Urothelium cell line (cell line): ENCODE data around the gene TUNAR.

Experiments used
- DNase-seq: peaks from one replicate; pipeline ENCODE4 v3.0.0; 2011; ENCODE audit warnings: low spot score, mixed read lengths
- FAIRE-seq: peaks from 2 replicates; lab custom pipeline; 2011; peaks lifted over from hg19 to GRCh38; lab: Jason Lieb, UNC

Gene TUNAR

GRCh38 chr14:95876761-95877538, at the start of gene TUNAR:
Gene TUNAR (plus strand): TSS chr14:95876832.
- no peak for FAIRE-seq

GRCh38 chr14:95828649-95829265, 47.9 kb upstream of the TUNAR start:
- DNase-seq (no peak), FAIRE-seq (no peak)

More at GRCh38 chr14:95876761-95877538, at the start of gene TUNAR:
- no peak for DNase-seq

DNA sequence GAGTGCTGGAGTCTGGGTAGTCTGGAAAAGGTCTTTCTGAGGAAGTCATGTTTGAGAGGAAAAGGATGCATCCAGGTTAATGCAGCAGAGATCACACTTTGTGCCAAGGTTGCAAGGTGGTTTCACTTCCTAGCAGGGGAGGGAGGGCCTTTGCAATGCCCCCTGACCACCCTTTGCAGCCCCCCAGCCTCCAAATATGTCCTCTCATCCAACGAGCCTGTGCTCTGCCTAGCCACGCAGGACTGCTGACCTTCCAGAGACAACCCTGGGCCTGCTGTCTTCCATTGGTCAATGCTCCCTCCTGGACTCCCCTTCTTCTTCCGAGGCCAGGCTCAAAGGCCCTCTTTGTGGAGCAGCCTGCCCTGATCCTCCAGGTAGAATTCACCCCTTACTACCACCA, 47.3 kb upstream of the TUNAR start:
- DNase-seq (no peak), FAIRE-seq (no peak)

GRCh38 chr14:95830386-95830785, 46.2 kb upstream of the TUNAR start:
- DNase-seq (no peak), FAIRE-seq (no peak)

DNA sequence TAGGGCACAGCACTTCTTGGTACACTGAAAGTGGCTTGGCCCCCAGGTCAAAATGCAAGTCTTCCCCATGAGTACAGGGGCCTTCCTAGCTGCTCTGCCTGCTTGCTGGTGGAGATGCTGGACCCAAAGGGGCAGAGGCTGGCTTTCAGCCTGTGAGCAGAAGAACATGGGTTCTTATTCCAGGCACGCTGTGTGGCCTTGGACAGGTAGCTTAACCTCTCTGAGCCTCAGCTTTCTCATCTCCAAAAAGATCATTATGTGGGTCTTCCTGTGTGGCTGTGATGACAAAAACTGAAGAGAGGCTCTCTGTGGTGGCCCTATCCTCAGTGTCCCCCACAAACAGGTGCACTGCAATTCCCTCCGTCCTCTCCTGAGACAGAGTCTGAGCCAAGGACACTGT, 45.6 kb upstream of the TUNAR start:
- FAIRE-seq (no peak), DNase-seq (no peak)

- DNase-seq: no peak
- FAIRE-seq: no peak
Measured at GRCh38 chr14:95831468-95831867, 45.2 kb upstream of the TUNAR start.

GRCh38 chr14:95832012-95832411, 44.6 kb upstream of the TUNAR start:
- no peak for FAIRE-seq

GRCh38 chr14:95833429-95833828, 43.2 kb upstream of the TUNAR start:
- no peak for FAIRE-seq
- DNase-seq: no peak

More at GRCh38 chr14:95832012-95832411, 44.6 kb upstream of the TUNAR start:
- no peak for DNase-seq

DNA sequence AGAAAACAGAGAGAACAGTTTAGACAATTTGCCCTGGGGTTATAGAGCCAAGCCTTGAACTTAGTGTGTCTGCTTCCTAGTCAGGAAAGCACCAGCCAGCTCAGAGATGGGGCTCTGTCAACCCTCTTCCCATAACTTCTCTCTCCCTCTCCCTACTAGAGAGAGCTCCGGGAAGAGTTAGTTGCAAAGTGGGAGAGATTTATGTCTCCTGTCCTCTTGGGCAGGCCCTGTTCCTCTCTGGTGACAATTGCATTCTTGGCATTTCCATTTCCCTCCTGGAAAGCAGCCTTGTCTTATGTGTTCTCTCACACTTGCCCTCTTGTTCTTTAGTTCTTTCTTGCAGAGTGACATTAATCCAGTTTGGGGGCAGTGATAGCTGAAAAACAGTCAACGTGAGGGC, 42.1 kb upstream of the TUNAR start:
- FAIRE-seq: no peak
- no peak for DNase-seq

GRCh38 chr14:95835121-95835730, 41.4 kb upstream of the TUNAR start:
- DNase-seq: no peak
- FAIRE-seq: no peak

DNA sequence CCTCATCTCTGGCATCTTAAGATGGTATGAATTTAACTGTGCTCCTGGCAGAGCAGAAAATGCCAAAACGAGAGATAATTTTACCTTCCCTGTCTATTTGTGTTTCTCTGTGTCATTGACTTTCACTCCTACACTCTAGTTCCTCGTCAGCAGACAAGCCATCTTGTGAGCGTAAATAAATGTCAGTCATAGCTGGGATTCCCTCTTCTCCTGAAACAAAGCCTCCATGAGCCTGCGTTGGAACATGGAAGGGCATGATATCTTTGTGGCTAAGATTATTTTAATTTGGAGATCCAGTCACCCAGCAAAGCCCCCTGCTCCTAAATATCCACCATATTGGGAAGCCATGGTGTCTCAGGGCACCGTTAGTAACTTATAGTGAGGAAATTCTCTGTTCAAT, 37.8 kb upstream of the TUNAR start:
- no peak for DNase-seq
- FAIRE-seq: no peak

DNA sequence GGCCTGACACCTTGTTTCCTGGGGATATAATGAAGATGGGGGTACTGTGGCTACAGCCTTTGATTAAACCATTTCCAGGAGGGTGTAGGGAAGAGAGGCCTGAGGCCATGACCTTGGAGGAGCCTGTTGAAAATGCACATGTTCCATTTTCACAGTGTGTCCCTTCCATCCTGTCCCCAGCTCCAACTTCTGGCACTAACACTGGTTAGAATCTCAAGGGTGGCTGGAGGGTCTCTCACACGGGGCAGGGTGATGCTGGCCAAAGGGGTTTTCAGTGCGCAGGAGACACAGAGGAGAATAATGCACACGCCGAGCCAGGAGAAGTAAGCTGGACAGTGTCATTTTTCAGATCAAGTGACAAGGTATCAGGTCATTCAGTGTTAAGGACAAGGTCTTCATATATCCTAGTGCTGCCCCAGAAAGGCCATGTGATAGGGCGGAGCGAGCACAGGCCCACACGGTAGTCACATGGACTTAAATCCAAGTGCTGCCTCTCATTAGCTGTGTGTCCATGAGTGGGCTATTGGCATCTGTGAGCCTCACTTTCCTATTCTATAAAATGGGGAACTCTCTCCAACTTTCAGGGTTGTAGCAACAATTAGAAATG, 36.4 kb upstream of the TUNAR start:
- no peak for DNase-seq
- no peak for FAIRE-seq

GRCh38 chr14:95841668-95842067, 35.0 kb upstream of the TUNAR start:
- FAIRE-seq: no peak

DNA sequence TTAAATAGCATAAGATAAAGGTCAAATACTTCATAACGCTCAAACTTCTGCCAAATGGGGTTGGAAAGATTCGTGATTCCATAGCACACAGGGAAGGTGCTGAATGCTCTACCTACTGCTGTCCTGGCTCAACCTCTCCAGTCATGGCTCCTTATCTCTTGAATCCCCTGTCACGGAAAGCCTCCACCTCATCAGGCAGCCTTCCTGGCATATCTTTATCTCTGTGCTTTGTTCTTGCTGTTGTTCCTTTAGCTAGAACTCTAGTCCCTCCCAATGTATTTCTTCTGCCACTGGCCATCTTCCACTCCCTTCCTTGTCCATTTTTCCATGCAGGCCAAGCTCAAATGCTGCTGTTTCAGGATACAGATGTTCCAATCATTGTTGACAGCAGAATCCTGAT, 26.9 kb upstream of the TUNAR start:
- DNase-seq (no peak), FAIRE-seq (no peak)

More at GRCh38 chr14:95841668-95842067, 35.0 kb upstream of the TUNAR start:
- DNase-seq: no peak

- FAIRE-seq: no peak
- no peak for DNase-seq
Measured at GRCh38 chr14:95850429-95850828, 26.2 kb upstream of the TUNAR start.

- FAIRE-seq: no peak
- DNase-seq: no peak
Measured at GRCh38 chr14:95855606-95856005, 21.0 kb upstream of the TUNAR start.

DNA sequence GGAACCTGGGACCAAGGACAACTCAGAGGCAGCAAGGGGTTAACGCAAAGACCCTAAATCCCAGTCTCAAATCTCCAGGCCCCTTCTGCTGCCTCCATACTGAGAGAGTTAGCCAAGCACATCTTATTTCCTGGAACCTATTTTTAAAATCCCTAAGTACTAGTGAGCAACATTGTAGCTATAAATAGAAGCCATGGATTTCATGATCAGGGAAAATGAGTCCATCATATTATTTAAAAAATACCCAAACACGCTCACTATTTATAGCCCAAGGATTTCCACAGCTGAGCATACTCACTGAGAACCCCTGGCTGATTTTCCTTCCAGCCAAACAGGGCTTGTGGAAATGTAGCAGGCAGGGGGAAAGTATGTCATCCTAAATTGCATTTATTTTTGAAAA, 19.4 kb upstream of the TUNAR start:
- no peak for FAIRE-seq
- no peak for DNase-seq

GRCh38 chr14:95858893-95859292, 17.7 kb upstream of the TUNAR start:
- FAIRE-seq (no peak), DNase-seq (no peak)

DNA sequence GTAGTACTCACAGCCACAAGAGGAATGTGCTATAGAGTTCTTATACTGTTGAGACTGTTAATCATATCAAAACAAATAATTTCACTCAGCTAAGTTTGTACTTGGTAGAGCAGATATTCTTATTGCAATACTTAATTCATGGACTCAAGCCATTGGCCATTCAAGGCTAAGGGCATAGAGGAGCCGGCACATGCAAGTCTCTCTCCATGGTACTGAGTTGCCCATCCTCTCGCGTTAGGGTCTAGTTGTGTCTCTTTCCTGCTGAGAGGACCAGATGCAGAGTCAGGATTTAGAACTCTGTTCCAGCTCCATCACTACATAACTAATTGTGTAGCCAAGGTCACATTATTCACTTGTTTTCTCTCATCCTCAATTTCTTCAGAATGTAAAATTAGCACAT, 14.4 kb upstream of the TUNAR start:
- DNase-seq: peak; percentile 11
- FAIRE-seq: no peak

- FAIRE-seq (no peak), DNase-seq (no peak)
Measured at GRCh38 chr14:95863295-95863694, 13.3 kb upstream of the TUNAR start.

DNA sequence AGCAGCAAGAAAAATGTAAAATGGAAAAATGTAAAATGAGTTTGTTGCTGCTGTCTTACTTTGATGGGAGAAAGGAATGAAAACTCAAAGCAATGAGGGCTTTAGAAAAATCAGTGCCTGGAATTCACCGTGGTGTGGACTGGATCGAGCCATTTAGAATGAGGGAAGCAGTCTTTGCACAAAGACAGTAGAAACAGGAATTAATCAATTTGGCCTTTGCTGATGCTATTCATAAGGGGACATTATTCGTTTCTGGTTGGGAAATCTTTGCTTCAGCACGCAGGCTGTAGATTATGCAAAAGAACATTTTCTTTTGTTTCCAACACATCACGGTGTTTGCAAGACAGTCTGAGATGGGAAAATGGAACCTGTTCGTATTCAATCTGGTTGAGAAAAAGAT, 6.9 kb upstream of the TUNAR start:
- no peak for DNase-seq
- no peak for FAIRE-seq

- DNase-seq (no peak), FAIRE-seq (no peak)
Measured at GRCh38 chr14:95870772-95871171, 5.9 kb upstream of the TUNAR start.
